Dermis blood vessel endothelial cell (primary cell): Measurements from ENCODE around the gene CCDC170. TPM values are rescaled to one million over a fixed set of nuclear protein-coding genes. Genes with fewer than 3 reads are reported as not detected.

Experiments used
- DNase-seq: peaks from one replicate; pipeline ENCODE4 v3.0.0; 2010
- total RNA-seq: library from RNA; depleted of rRNA; stranded (reverse); fragments of >200 nt; gene quantifications from 2 replicates; pipeline ENCODE4 v1.2.3, GENCODE V29; 2014

The CCDC170 gene
- total RNA-seq, 1 donor from 2014 or later, result not detected

- DNase-seq, result no peak
Measured at GRCh38 chr6:151546941-151547659, 53.3 kb downstream of the CCDC170 start.

DNA sequence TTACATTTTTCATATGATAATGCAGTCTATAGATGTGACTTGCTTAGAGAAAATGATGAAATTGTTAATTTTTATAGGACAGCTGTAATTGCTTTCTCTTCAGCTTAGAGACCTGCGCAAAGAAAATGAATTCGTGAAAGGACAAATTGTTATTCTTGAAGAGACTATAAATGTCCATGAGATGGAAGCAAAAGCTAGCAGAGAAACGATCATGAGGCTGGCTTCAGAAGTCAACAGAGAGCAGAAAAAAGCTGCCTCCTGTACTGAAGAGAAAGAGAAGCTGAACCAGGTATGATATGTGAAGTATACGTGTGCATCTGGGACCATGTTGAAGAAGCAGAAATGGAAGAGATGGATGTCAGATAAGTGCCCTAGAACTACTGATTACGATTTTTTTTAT, 54.4 kb downstream of the CCDC170 start:
- no peak for DNase-seq

DNA sequence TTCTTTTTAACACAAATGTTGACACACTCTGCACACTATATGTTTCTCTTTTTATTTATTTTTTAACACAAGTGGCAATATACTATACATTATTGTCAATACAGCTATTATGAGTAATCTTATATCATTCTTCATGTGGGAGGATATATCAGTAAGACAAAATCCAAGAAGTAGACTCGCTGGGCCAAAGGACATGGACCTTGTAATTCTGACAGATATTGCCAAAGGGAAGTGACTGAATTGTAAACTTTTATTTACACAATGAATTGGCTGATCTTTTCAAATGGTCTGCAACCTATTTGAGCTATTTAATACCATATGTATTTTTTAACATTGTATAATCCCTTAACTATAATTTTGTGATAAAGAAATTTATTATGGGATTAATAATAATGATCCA, 56.0 kb downstream of the CCDC170 start:
- DNase-seq, result no peak

DNA sequence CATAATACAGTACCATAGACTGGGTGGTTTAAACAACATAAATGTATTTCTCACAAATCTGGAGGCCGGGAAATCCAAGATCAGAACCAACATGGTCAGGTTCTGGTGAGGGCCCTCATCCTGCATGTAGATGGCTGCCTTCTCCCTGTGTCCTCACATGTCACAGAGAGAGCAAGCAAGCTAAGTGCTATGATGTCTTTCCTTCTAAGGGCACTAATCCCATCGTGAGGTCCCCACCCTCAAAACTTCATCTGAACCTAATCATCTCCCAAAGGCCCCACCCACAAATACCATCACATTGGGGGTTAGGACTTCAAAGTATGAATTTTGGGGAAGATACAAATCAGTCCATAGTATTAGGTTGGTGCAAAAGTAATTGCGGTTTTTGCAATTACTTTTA, 56.8 kb downstream of the CCDC170 start:
- no peak for DNase-seq

DNA sequence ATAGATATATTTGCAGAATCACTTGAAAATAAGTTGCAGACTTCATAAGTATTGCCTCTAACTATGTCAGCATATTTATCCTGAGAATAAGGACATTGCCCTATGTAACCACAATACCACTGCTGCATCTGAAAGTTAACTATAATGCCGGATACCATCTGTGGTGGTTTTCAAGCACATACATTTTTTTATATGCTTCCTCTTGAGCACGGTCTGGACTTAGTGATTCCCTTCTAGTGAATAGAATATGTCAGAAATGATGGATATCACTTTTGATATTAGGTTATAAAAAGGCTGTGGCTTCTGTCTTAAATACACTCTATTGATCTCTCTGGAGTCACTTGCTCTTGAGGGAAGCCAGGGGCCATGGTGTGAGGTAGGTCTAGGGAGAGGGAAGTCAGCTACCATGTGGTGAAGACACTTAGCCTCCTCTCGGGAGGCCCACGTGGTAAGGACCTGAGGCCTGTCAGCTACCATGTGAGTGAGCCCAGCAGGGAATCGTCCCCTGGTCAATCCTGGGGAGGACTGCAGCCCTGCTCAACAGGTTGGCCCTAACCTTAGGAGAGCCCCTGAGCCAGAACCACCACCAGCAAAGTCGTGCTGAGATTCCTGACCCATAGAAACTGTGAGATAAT, 57.5 kb downstream of the CCDC170 start:
- DNase-seq, result no peak

- DNase-seq, result no peak
Measured at GRCh38 chr6:151553416-151554165, 59.8 kb downstream of the CCDC170 start.

DNA sequence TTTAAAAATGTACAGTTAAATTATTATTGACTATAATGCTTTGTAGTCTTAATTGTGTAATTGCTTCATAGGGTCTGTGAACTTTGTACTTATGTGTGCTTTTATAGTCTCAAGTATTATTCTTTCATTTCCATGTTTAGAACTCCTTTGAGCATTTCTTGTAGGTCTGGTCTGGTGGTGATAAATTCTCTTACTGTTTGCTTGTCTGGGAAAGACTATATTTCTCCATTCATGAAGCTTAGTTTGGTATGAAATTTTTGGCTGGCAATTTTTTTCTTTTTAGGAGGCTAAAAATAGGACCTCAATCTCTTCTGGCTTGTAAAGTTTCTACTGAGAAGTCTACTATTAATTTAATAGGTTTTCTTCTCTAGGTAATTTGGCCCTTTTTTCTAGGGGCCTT, 67.4 kb downstream of the CCDC170 start:
- DNase-seq, result no peak

DNA sequence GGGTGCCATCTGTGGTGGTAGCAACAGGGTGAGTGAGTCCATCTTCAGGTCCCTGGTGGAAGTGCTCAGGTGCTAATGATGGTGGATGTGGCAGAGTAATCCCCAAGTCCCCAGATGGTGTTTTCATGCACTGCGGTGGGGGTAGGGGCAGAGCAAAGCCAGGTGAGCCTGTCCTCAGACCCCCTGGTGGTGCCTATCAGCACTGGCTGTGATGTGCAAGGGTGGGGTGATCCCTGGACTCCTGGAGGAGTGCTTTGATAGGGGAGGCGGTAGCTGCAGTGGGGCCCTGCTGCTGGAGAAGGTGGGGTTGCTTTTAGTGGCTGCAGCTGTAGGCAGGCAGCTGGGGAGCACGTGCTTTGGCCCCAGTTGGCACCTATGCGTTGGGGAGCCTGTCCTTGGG, 70.8 kb downstream of the CCDC170 start:
- no peak for DNase-seq

DNA sequence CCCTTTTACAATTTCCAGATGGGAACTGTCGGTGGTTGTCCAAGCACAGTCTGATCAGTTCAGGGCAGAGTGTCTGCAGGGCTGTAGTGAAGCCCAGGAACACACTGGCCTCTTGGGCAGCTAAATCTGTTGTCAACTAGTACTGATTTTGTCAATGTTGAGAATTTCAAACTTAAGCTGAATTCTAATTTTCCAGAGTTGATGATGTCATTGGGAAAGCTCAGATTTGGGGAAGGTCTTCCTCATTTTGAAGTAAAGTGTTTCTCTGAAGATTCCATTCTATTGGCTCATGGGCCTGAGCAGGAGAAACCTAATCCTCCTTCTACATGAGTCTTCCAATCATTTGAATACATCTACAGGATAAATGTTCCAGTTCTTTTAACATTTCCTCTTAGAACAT, 72.1 kb downstream of the CCDC170 start:
- DNase-seq, result no peak

DNA sequence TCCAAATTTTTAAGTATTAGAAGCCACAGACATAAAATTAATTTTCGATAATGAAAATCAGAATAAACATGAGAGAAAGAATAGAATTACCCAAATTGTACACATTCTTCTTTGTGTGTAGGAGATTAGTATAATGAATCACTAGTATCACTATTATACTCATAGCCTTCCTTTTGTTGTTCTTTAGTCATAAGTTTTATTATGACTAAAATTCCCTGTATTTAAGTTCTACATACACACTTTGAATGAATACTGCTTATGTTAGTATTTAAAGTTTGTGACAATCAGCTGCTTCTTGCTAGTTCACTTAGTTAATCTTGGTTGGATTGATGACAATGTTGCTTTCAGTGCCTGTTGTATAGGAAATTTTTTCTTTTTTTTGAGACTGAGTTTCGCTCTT, 72.7 kb downstream of the CCDC170 start:
- DNase-seq, result no peak

GRCh38 chr6:151576633-151577032, 82.8 kb downstream of the CCDC170 start:
- DNase-seq, result no peak

DNA sequence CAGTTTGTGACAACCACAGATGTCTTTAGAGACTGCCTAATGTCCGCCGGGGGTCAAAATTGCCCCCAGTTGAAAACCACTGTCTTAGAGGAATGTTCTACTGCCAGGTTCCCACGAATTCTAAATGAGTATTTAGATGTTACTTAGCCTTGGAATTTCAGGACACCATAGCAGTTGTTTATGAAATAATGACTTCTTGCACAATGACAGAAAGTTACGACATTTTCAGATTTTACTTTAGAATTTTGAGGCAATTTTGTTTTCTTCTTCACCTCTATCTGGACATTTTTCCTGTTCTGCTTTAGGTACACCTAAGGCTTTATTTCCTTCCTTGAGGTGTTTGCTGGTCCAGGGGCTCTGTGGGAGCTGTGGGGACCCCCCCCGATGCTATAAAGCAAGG, 83.4 kb downstream of the CCDC170 start:
- no peak for DNase-seq

DNA sequence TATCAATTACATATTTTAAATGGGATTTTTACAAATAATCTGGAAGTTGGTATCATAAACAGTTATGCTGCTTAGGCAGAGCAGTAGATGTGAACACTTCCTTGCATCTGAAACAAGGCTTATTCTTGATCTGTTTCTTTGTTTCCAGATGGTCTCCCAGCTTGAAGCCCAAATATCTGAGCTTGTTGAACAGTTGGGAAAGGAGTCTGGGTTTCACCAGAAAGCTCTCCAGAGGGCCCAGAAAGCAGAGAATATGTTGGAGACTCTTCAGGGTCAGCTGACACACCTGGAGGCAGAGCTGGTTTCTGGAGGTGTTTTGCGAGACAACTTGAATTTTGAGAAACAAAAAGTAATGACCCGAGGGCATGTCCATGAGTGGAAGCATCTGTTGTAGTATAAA, 91.9 kb downstream of the CCDC170 start:
- no peak for DNase-seq

DNA sequence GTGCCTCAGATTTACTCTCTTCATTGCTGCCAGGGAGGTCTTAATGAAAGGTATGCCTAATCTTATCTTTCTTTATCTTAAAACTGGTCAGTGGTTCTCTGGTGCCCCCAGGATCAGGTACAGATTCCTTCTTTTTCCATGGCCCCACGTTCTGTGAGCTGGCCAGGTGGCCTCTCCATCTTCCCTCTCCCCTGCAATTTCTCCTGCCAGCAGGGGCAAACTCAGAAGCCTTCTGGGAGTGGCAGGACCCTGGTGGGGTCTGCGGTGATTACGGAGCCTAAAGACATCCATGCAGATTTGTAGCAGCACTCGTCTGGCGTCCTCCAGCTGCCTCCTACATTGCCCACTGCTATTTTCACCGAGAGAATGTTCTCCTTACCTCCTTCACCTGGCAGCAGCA, 95.8 kb downstream of the CCDC170 start:
- DNase-seq, result no peak

DNA sequence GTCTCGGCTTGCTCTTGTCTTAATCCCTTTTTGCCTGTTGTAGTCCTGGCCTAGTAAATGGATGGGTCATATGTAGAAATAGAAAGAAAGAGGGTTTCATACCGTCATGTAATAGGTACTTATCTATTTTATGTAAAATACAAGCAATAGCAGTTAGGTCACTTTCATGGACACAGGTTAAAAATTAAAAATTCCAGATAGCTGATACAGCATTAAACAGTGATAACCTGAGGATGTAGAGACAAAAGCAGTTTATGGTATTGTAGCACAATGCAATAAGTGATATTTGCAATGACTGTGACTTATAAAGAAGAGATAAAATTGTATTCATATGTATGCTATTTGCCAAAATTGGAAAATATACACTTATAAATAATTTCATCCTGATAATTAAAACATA, 96.9 kb downstream of the CCDC170 start:
- no peak for DNase-seq

DNA sequence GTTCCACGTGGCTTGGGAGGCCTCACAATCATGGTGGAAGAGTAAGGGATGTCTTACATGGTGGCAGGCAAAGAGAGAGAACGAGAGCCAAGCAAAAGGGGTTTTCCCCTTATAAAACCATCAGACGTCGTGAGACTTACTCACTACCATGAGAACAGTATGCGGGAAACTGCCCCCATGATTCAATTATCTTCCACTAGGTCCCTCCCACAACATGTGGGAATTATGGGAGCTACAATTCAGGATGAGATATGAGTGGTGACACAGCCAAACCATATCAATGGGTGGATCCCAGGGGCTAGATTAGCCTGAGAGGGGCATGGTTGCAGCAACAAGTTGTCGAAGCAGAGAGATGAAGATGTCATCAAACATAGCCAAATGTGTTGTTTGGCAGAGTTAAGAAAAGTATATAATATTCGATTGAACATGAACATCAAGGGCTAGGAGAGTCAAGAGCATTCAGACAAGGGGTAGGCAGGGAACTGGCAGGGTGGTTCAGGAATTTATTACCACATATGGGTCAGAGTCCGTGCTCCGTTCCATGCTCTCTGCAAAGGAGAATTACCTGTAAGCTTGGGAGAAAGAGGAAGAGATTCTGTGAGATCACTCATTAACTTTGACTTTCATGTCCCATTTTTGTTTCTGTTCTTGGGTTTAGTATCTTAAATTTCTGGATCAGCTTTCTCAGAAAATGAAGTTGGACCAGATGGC, 98.8 kb downstream of the CCDC170 start:
- DNase-seq, result no peak

DNA sequence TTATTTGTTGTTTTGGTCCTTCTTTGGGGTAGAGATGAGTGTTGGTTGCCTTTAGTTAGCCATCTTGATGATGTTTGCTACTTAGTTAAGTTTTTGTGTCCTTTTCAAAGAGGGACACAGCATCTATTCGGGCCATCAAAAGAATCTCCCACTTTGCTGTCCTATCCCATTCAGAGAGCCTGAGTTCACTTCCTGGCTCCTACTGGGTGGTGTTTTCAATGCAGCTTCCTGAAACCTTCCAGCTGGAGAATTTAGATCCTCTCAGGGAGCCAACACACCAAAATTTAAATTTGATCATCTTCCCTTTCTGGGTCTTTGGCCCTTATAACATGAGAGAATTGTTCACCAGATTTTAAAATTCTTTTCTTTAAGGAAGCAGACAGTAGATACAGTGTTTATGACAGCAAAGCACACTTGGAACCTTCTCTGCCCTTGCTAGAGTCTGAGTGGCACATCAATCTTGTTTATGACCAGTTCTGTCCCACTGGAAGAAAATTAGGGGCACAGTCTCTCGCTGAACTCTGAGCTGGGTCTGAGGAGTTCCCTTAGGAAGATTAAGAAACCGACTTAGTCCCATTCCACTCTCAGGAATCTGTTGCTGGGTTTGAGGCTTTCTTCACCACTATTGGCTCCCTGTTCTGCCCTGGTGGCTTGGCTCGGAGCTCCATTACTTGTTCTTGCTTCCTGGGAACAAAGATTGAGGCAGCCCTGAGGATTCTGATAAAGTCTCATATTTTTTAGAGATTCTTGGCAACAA, 115.5 kb downstream of the CCDC170 start:
- DNase-seq, result no peak

DNA sequence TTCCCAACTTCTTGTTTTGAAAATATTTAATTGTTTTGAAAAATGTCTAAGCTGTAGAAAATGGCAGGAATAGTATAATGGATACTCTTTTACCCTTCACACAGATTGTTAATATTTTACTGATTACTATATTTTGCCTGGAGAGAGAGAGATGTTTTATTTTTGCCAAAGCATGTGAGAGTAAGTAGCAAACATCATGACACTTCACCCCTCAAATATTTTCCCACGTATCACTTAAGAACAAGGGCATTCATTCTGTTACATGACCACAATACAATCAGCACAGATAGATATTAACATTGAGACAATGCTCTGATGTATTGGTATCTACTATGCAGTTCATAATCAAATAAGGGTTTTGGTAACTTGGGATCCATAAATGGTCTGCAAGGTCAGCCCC, 116.5 kb downstream of the CCDC170 start:
- no peak for DNase-seq

DNA sequence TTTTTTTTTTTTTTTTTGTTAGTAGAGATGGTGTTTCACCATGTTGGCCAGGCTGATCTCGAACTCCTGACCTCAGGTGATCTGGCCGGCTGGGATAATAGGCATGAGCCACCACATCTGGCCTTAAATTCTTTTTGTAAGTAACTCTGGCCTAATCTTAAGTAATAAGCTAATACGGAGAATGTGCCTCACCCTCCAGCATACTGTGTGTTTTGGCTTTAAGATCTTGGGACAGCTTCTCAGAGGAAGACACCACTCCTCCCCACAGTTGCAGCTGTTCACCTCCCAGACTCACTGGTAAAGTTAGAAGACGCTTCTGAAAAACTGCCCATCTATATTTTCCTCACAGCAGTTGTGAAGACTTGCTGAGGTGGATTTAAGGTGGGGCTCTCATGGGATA, 120.8 kb downstream of the CCDC170 start:
- DNase-seq, result no peak

DNA sequence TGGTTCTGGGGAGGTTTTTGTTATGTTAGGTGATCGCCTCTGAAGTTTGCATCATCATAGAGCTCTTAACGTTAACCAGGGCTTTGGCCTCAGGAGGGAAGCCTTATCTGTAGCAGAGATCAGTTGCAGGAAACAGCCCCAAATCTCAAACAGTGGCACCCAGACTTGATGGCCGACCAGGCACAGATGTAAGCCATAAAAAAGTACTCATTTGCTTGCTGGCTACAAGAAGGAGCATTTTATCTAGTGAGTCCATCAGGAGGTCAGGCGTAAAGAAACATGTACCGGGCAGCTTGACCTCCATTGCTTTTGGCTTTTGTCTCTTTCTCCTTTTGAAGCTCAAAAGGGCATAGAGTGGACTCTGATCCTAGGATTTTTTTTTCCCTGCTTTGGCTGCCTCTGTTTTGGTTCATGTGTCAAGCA, 122.3 kb downstream of the CCDC170 start:
- DNase-seq, result no peak

DNA sequence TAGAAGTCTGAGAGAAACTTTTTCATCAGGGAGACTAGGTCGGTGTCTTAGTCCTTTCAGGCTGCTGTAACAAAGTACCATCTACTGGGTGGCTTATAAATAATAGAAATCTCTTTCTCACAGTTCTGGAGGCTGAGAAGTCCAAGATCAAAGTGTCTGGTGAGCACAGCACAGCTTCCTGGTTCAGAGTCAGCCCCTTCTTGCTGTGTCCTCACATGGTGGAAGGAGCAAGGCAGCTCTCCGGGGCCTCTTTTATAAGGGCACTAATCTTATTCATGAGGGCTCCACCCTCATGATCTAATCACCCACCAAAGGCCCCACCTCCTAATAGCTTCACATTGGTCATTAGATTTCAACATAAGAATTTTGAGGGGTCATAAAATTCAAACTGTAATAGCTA, 122.8 kb downstream of the CCDC170 start:
- no peak for DNase-seq

GRCh38 chr6:151617539-151617938, 123.7 kb downstream of the CCDC170 start:
- DNase-seq, result no peak

DNA sequence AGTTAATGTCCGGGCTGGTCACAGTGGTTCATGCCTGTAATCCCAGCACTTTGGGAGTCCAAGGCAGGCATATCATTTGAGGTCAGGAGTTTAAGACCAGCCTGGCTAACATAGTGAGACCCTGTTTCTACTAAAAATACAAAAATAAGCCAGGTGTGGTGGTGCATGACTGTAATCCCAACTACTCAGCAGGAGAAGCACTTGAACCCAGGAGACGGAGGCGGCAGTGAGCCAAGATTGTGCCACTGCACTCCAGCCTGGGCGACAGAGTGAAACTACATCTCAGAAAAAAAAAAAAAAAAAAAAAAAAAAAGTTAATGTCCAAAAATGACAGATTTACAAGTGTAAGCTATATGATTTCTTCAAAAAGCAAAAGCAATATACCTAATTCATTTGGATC, 124.9 kb downstream of the CCDC170 start:
- DNase-seq, result no peak
